Endothelial cell of umbilical vein (primary cell): ENCODE data around the gene ZNF438. TPM values are rescaled to one million over a fixed set of nuclear protein-coding genes. Genes with fewer than 3 reads are reported as not detected.

Experiments
- BruUV-seq: library from RNA; stranded (reverse); fragments of 400-500 nt; replicated peaks from 2 replicates; lab custom pipeline; 2021; lab: Mats Ljungman, UMichigan
- CTCF ChIA-PET: fragments of 300-600, 350-600 bp; sonication (Branson Sonifier 250); formaldehyde crosslinking; loops from one replicate; lab custom pipeline; 2021; ENCODE audit warnings: antibody characterized with exemption, inconsistent platforms; lab: Charles Lee
- POLR2A ChIA-PET: fragments of 300-600, 350-600 bp; sonication (Branson Sonifier 250); formaldehyde crosslinking; loops from one replicate; lab custom pipeline; 2021; ENCODE audit warnings: antibody characterized with exemption, inconsistent platforms; lab: Charles Lee
- DNase-seq: peaks from one replicate; pipeline ENCODE4 v3.0.0-alpha.2; 2011; ENCODE audit warnings: low read depth, low spot score
- FAIRE-seq: peaks from 2 replicates; lab custom pipeline; 2011; peaks lifted over from hg19 to GRCh38; lab: Jason Lieb, UNC
- H2AFZ ChIP-seq: 2 replicates; pipeline ENCODE4 v1.6.0; 2012; ENCODE audit warnings: low read depth, low read length, control low read depth, inconsistent platforms
- H3K27ac ChIP-seq: 2 replicates; pipeline ENCODE4 v1.5.1; 2011; ENCODE audit warnings: low read depth, mild to moderate bottlenecking, control low read depth, low read length, moderate library complexity; ENCODE audit not compliant: insufficient read depth
- H3K27me3 ChIP-seq, 2 experiments: 2 replicates each; pipeline versions ENCODE4 v1.6.0 to v1.6.1; 2011; ENCODE audit warnings: low read length in 2 of 2, mixed read lengths in 1 of 2; ENCODE audit not compliant: control insufficient read depth in 2 of 2, insufficient read depth in 2 of 2
- H3K36me3 ChIP-seq, 2 experiments: 2 replicates in 1 of 2; 3 replicates in 1 of 2; pipeline ENCODE4 v1.5.1; 2011; ENCODE audit warnings: low read length in 2 of 2, mild to moderate bottlenecking in 1 of 2, moderate library complexity in 1 of 2; ENCODE audit not compliant: control insufficient read depth in 2 of 2, insufficient read depth in 2 of 2; ENCODE audit errors: extremely low read depth in 1 of 2
- H3K4me1 ChIP-seq: 3 replicates; pipeline ENCODE4 v1.5.1; 2011; ENCODE audit warnings: mild to moderate bottlenecking, low read length; ENCODE audit not compliant: control insufficient read depth, insufficient read depth; ENCODE audit errors: extremely low read depth
- H3K4me2 ChIP-seq: 2 replicates; pipeline ENCODE4 v1.6.1; 2011; ENCODE audit warnings: low read length, control low read depth, mixed read lengths; ENCODE audit not compliant: insufficient read depth
- H3K4me3 ChIP-seq, 3 experiments: fragments of 200-600 bp in 1 of 3; sonication (generic), shearing (Covaris generic) in 1 of 3; replicated peaks in 1 of 3; 2 replicates each; pipeline ENCODE4 v1.5.1; 2011 to 2016; ENCODE audit warnings: control low read depth in 3 of 3, low read length in 3 of 3, mild to moderate bottlenecking in 2 of 3, inconsistent platforms in 1 of 3, low read depth in 1 of 3, moderate library complexity in 1 of 3; ENCODE audit not compliant: insufficient read depth in 1 of 3
- H3K79me2 ChIP-seq: 2 replicates; pipeline ENCODE4 v1.6.0; 2012; ENCODE audit warnings: low read length, inconsistent platforms; ENCODE audit not compliant: control insufficient read depth, insufficient read depth
- H3K9ac ChIP-seq: replicated peaks from 2 replicates; pipeline ENCODE3; 2011; ENCODE audit warnings: low read length, control low read depth; ENCODE audit not compliant: insufficient read depth; ENCODE audit errors: extremely low read depth
- H3K9me1 ChIP-seq: replicated peaks from 3 replicates; pipeline ENCODE4 v1.6.0; 2011; ENCODE audit warnings: mild to moderate bottlenecking, low read length; ENCODE audit not compliant: control insufficient read depth, insufficient read depth; ENCODE audit errors: extremely low read depth
- H3K9me3 ChIP-seq: replicated peaks from 2 replicates; pipeline ENCODE4 v1.5.1; 2012; ENCODE audit warnings: low read length, inconsistent platforms; ENCODE audit not compliant: control insufficient read depth, insufficient read depth
- H4K20me1 ChIP-seq: replicated peaks from 2 replicates; pipeline ENCODE3; 2011; ENCODE audit warnings: mild to moderate bottlenecking, low read length; ENCODE audit not compliant: control insufficient read depth, insufficient read depth; ENCODE audit errors: extremely low read depth
- EZH2 ChIP-seq: IDR thresholded peaks from 2 replicates; pipeline ENCODE4 v1.6.1; 2012; ENCODE audit warnings: borderline replicate concordance, low read depth, mild to moderate bottlenecking, moderate library complexity, low read length, inconsistent platforms; ENCODE audit not compliant: severe bottlenecking
- FOS ChIP-seq: IDR thresholded peaks from 2 replicates; pipeline ENCODE4 v1.6.1; 2011; ENCODE audit warnings: mild to moderate bottlenecking, low read length, moderate library complexity, borderline replicate concordance; ENCODE audit not compliant: insufficient read depth
- GATA2 ChIP-seq: IDR thresholded peaks from 2 replicates; pipeline ENCODE4 v1.7.0; 2011; ENCODE audit warnings: low read depth, mild to moderate bottlenecking, moderate library complexity, mixed read lengths, low read length; ENCODE audit not compliant: insufficient read length, insufficient read depth
- JUN ChIP-seq: IDR thresholded peaks from 2 replicates; pipeline ENCODE4 v1.6.1; 2011; ENCODE audit warnings: borderline replicate concordance, low read depth; ENCODE audit not compliant: insufficient read length, insufficient read depth
- MYC ChIP-seq: IDR thresholded peaks from one replicate; pipeline ENCODE4 v1.6.1; 2011; ENCODE audit warnings: mild to moderate bottlenecking, low read depth, low read length
- POLR2AphosphoS5 ChIP-seq: IDR thresholded peaks from 2 replicates; pipeline ENCODE4 v1.6.1; 2012; ENCODE audit warnings: low read depth, mild to moderate bottlenecking, control low read depth, low read length, moderate library complexity; ENCODE audit not compliant: insufficient read depth
- dilution Hi-C: fragments of 300-500 bp; cut with MboI; formaldehyde crosslinking; loops from one replicate; pipeline ENCODE4 v1.15.0; 2019; ENCODE audit warnings: low sequenced_read_pairs; ENCODE audit not compliant: extremely low pct_ligation_motif_present
- intact Hi-C: fragments of 100-400 bp; cut with micrococcal nuclease; formaldehyde crosslinking; loops from one replicate; pipeline ENCODE4 v1.10.0; 2022
- polyA plus RNA-seq, 4 experiments: library from polyadenylated mRNA; depleted of rRNA in 3 of 4; stranded (reverse) in 3 of 4; unstranded in 1 of 4; fragments of >200 nt; gene quantifications; 2 replicates each; pipeline versions ENCODE4 v1.2.1 to v1.2.3, GENCODE V29; 2011 to 2012; ENCODE audit warnings: missing spikeins in 1 of 4
- total RNA-seq: library from RNA; stranded (reverse); gene quantifications from 2 replicates; pipeline ENCODE4 v1.2.3, GENCODE V29; 2021
- TF ChIP-seq, protein P1 (sequence below), 2 donors: IDR thresholded peaks; 1 replicate in 1 of 2; 2 replicates in 1 of 2; pipeline ENCODE4 v1.5.1; 2011; ENCODE audit warnings: low read length in 2 of 2, mild to moderate bottlenecking in 2 of 2, moderate library complexity in 2 of 2, control low read depth in 1 of 2, inconsistent platforms in 1 of 2, low read depth in 1 of 2; ENCODE audit not compliant: insufficient read depth in 1 of 2; ENCODE audit errors: extremely low read depth in 1 of 2
- TF ChIP-seq, protein P2 (sequence below): IDR thresholded peaks from 2 replicates; pipeline ENCODE4 v1.6.1; 2011; ENCODE audit not compliant: insufficient read depth, insufficient read length

The ZNF438 gene
- total and polyA plus RNA-seq, 2 donors (not counting 3 experiments of a cell fraction or from before 2014, with no cell fraction given): 7.2 to 15.1 TPM

DNA sequence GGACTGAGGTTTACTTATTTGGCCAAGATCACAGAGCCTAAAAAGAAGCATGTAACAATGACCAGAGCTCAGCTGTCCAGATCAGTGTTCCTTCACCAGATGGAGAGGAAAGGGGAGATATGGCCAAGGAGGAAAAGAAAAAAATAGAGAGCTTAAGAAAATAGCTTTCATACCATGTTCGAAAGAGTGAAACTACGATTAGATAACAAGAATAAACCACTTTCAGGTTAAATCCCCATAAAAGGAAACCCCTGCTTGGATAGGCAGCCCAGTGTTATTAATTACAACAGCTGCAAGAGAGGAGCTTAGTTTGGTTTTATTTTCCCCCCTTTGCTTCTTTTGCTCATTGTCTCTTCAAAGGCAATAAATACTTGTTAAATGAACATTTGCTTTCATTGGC, 160.8 kb downstream of the ZNF438 start:
- Histone ChIP-seq H4K20me1 (no peaks in the 10 kb centered on the region), H2AFZ (no peak overlapping the region), H3K79me2 (no peaks in the 10 kb centered on the region), H3K4me3 (no peak overlapping the region), H3K27me3 (no peaks in the 10 kb centered on the region), H3K27ac (no peak overlapping the region), H3K36me3 (no peaks in the 10 kb centered on the region), H3K9ac (no peak overlapping the region), H3K4me2 (no peak overlapping the region), H3K9me3 (no peaks in the 10 kb centered on the region), H3K4me1 (no peaks in the 10 kb centered on the region), H3K9me1 (no peaks in the 10 kb centered on the region)
- no peak for TF ChIP-seq GATA2
- TF ChIP-seq POLR2AphosphoS5: no peak
- TF ChIP-seq EZH2: no peak
- TF ChIP-seq, protein P1, sequence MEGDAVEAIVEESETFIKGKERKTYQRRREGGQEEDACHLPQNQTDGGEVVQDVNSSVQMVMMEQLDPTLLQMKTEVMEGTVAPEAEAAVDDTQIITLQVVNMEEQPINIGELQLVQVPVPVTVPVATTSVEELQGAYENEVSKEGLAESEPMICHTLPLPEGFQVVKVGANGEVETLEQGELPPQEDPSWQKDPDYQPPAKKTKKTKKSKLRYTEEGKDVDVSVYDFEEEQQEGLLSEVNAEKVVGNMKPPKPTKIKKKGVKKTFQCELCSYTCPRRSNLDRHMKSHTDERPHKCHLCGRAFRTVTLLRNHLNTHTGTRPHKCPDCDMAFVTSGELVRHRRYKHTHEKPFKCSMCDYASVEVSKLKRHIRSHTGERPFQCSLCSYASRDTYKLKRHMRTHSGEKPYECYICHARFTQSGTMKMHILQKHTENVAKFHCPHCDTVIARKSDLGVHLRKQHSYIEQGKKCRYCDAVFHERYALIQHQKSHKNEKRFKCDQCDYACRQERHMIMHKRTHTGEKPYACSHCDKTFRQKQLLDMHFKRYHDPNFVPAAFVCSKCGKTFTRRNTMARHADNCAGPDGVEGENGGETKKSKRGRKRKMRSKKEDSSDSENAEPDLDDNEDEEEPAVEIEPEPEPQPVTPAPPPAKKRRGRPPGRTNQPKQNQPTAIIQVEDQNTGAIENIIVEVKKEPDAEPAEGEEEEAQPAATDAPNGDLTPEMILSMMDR (IDR thresholded peaks at IDR 0.05; ENCODE audit: extremely low read depth in 1 of 2, insufficient read depth in 1 of 2, low read depth in 1 of 2, low read length in 2 of 2): no peak
- TF ChIP-seq, protein P2, sequence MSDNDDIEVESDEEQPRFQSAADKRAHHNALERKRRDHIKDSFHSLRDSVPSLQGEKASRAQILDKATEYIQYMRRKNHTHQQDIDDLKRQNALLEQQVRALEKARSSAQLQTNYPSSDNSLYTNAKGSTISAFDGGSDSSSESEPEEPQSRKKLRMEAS: no peak
- TF ChIP-seq JUN: no peak
- no peak for TF ChIP-seq FOS
- no peak for TF ChIP-seq MYC
- no peak for DNase-seq
- dilution Hi-C loops (no loop called here), intact Hi-C loops (no loop called here)
- CTCF ChIA-PET: interaction anchor here (0.6 to 2.2 kb wide), 2 partner anchors 7 to 87 kb away, joined by 3 to 8 read pairs; no protein-coding TSS in a partner anchor
- no peak for FAIRE-seq
- POLR2A ChIA-PET: no interaction called here
- no TSS peak for BruUV-seq
